ENCODE data around the gene PERM1.

PERM1 gene

GRCh38 chr1:932776-933602 is 48.9 kb downstream of the PERM1 start:
- DNase-seq = no peak

DNA sequence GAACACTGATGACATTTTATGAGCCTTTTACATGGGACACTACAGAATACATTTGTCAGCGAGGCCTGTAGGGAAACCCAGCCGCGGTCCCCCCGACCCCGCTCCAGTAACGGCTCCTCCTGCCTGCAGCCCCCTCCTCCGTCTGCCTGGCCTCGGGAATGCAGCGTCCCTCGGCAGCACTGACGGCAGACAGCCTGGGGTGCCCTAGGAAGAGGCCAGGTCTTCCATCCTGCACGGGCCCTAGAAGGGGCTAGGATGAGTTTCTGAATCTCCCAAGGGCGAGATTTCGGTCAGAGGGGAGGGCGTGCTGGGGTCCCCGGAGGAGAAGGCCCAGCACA is 49.8 kb downstream of the PERM1 start:
- DNase-seq = no peak

DNA sequence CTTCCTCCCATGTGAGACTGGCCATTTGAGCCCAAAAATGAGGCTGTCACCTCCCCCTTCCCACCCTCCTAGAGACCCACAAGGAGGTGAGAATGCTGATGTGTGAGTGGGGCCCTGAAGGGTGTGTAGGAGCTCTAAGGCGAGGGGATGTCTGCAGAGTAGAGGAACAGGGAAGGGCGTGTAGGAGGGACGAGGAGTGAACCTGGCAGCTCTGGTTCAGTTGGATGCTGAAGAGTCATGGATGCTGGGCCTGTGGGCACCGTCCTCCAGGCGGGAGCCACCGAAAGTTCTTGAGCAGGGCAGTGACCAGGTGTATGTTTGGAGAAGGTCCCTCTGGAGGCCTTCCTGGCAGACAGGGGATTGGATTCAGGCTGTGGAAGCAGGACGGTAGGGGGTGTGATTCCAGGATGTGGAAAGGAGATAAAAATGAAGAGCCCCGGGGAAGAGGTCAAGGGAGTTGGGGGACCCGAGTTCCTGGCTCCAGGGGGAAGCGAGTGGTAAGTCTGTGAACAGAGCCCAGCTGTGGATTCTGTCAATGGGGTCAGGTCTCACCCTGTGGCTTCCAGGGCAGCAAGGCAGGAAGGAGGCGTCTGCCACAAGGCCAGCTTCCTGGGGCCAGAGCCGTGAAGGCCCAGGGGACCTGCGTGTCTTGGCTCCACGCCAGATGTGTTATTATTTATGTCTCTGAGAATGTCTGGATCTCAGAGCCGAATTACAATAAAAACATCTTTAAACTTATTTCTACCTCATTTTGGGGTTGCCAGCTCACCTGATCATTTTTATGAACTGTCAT is 50.3 kb downstream of the PERM1 start:
- no peak for DNase-seq

- no peak for DNase-seq
Measured at GRCh38 chr1:930633-931138, 51.2 kb downstream of the PERM1 start.

DNA sequence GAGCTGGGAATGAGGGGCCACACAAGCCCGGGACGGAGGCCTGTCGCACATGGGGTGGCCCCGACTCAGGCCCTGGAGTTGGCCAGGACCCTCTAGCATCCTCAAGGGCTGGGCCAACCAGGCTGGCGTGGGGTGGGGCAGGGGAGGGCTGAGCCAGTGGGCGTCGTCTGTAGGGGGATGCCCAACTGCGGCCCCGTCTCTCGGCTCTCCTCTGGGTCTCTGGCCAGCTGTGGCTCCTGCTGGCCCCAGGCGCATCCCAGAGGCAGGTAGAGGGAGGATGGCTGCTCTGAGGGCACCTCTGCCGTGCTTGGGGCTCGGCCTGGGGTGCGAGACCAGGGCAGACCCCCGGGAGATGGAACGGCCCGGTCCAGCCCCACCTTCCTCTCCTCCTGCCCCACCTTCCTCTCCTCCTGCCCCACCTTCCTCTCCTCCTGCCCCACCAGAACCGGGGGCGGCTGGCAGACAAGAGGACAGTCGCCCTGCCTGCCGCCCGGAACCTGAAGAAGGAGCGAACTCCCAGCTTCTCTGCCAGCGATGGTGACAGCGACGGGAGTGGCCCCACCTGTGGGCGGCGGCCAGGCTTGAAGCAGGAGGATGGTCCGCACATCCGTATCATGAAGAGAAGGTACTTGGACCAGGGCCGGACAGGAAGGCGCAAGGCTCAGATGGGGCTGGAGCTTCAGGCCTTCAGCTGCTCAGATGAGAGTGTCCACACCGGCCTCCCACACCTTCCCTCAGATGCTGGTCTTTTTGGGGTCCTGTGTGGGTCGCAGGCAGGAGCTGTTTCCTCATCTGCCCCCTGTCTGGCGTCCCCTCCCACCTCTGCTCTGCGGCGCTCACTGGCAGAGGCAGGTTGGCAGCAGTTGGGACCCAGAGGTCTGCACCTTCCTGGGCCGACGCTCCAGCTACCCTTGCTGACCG is 51.9 kb downstream of the PERM1 start:
- DNase-seq = no peak

- DNase-seq = no peak
Measured at GRCh38 chr1:928825-929661, 52.9 kb downstream of the PERM1 start.

DNA sequence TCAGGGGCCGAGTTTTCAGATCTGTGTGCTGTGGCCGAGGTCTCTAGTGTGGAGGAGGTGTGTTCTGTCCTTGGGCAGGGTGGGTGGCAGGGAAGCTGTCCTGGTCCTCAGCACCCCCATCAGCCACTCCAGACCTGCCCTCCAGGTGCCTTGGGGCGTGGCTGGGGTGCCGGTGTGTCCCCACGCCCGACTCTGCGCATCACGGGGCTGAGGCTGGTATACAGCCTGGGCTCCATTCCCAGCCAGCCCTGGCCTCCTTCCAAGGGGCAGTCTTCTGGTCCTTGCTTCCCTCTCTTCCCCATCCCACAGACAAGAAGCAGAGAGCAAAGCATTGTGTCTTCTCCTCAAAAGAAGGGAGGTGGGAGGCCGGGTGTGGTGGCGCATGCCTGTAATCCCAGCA is 54.1 kb downstream of the PERM1 start:
- no peak for DNase-seq

DNA sequence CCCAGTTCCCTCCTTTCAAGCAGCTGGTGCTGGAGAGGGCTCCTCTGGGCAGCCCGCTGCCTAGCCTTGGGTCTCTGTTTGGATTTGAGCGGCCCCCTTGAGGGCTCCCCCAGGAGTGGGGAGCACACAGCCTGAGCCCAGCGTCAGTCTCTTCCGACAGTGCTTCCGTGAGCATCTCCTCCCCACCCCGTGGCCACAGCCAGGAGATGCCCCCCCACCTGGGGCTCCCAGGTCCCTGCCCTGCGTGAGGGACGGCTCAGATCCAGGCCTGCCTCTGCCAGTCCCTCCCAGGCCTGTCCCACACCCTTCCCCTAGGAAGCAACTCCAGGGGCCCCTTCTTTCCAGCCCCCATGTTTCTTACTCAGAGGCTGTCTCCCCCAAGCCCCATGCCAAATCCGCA is 54.7 kb downstream of the PERM1 start:
- no peak for DNase-seq

DNA sequence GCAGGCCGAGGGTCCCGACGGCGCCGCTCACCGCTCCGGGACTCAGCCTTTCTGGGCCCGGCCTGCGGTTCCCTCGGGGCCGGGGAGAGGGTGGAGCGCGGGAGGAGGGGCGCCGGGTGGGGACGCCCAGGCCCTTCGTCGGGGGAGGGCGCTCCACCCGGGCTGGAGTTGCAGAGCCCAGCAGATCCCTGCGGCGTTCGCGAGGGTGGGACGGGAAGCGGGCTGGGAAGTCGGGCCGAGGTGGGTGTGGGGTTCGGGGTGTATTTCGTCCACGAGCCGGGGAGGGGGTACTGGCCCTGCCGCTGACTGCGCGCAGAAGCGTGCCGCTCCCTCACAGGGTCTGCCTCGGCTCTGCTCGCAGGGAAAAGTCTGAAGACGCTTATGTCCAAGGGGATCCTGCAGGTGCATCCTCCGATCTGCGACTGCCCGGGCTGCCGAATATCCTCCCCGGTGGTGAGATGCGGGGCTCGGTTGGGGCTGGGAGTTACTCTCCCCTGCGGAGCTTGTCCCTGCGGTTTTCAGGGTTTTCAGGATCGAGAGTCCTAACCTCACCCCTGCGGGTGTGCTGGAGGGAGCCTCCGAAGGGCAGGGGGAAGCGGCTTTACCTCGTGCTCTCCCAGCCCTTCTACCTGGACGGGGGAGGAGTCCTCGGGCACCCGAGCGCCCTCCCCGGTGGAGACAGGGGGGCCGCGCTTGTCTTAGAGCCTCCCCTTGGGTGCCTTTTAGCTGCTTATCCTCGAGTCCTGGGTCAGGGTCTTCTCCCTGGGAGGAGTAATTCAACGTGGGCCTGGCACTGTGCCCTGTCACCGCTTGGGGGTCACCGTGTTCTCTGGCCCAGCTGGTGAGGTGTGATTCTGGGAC is 56.1 kb downstream of the PERM1 start:
- DNase-seq = no peak

Data from inflammatory macrophage treated with lipopolysaccharide for 1 hour (primary cell).